Measurements from ENCODE around the gene COL18A1. TPM values are rescaled to one million over a fixed set of nuclear protein-coding genes. Genes with fewer than 3 reads are reported as not detected.
"Not testable (repeated sequence)": the region's sequence is repeated elsewhere in the genome, so short reads cannot be mapped to it uniquely, and the experiment has no call there.

The COL18A1 gene
- polyA plus RNA-seq, 1 donor (not counting 4 experiments of a cell fraction or from before 2014, with no cell fraction given), result 13.0 TPM

GRCh38 chr21:45441431-45442255 lies 36.7 kb downstream of the COL18A1 start:
- dilution Hi-C loops (cut with MboI; ENCODE audit: extremely low pct_ligation_motif_present, low sequenced_read_pairs), result no loop called here
- Histone ChIP-seq H3K9me3 (ENCODE audit: control insufficient read depth, low read depth, low read length) (peaks cover 1% of the 10 kb centered on the region), H3K4me2 (ENCODE audit: control insufficient read depth, extremely low read depth, insufficient read depth, low read depth, low read length) (no peak overlapping the region), H3K4me3 (ENCODE audit: control insufficient read depth in 2 of 3, extremely low read depth in 1 of 3, insufficient read depth in 2 of 3, low read depth in 1 of 3, low read length in 3 of 3) (no peak overlapping the region), H3K27me3 (ENCODE audit: control insufficient read depth, extremely low read depth, insufficient read depth, low read length) (no peaks in the 10 kb centered on the region), H2AFZ (ENCODE audit: control insufficient read depth, low read length) (no peak overlapping the region), H3K36me3 (ENCODE audit: control insufficient read depth in 2 of 2, extremely low read depth in 1 of 2, insufficient read depth in 2 of 2, low read length in 2 of 2) (no peaks in the 10 kb centered on the region), H4K20me1 (ENCODE audit: control insufficient read depth, extremely low read depth, insufficient read depth, low read length) (peaks cover 2% of the 10 kb centered on the region), H3K79me2 (ENCODE audit: control insufficient read depth, insufficient read depth, low read length) (peaks cover 19% of the 10 kb centered on the region), H3K27ac (ENCODE audit: control insufficient read depth, insufficient read depth, low read length) (no peak overlapping the region), H3K9me1 (ENCODE audit: control insufficient read depth, extremely low read depth, insufficient read depth, low read length) (no peaks in the 10 kb centered on the region), H3K4me1 (ENCODE audit: control insufficient read depth, extremely low read depth, insufficient read depth, low read length) (peaks cover 7% of the 10 kb centered on the region), H3K9ac (ENCODE audit: control insufficient read depth, extremely low read depth, insufficient read depth, low read length) (no peak overlapping the region)
- DNase-seq (ENCODE audit: low read depth, low spot score) (no peak), FAIRE-seq (no peak)
- no peak for TF ChIP-seq EZH2 (IDR thresholded peaks at IDR 0.05; ENCODE audit: low read length)
- no peak for TF ChIP-seq CTCF (optimal IDR thresholded peaks at IDR 0.05 in 1 of 3, IDR thresholded peaks at IDR 0.05 in 1 of 3, conservative IDR thresholded peaks at IDR 0.05 in 1 of 3; ENCODE audit: extremely low read depth in 1 of 3, insufficient read depth in 2 of 3, low read length in 3 of 3)

DNA sequence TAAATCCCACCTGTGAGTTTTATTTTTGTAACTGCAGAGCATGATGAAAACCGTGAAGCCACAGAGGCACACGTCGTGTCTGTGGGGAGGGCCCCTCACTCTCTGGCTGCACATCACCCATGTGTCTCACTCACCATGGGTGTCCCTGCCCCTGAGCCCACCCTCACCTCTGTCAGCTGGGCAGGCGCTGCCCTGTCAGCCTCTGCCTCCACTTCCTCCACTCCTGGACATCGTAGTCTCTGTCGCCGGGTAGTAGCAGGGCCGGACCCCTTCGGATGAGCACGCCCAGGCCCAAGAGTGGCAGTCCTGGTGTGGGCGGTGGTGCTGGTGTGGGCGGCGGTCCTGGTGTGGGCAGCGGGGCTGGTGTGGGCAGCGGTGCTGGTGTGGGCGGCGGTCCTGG lies 37.3 kb downstream of the COL18A1 start:
- Histone ChIP-seq H3K27me3 (ENCODE audit: control insufficient read depth, extremely low read depth, insufficient read depth, low read length) (no peaks in the 10 kb centered on the region), H3K4me3 (ENCODE audit: control insufficient read depth in 2 of 3, extremely low read depth in 1 of 3, insufficient read depth in 2 of 3, low read depth in 1 of 3, low read length in 3 of 3) (no peak overlapping the region), H3K36me3 (ENCODE audit: control insufficient read depth in 2 of 2, extremely low read depth in 1 of 2, insufficient read depth in 2 of 2, low read length in 2 of 2) (no peaks in the 10 kb centered on the region), H3K4me1 (ENCODE audit: control insufficient read depth, extremely low read depth, insufficient read depth, low read length) (peaks cover 7% of the 10 kb centered on the region), H3K79me2 (ENCODE audit: control insufficient read depth, insufficient read depth, low read length) (peaks cover 19% of the 10 kb centered on the region), H2AFZ (ENCODE audit: control insufficient read depth, low read length) (no peak overlapping the region), H4K20me1 (ENCODE audit: control insufficient read depth, extremely low read depth, insufficient read depth, low read length) (peaks cover 2% of the 10 kb centered on the region), H3K4me2 (ENCODE audit: control insufficient read depth, extremely low read depth, insufficient read depth, low read depth, low read length) (no peak overlapping the region), H3K9me1 (ENCODE audit: control insufficient read depth, extremely low read depth, insufficient read depth, low read length) (no peaks in the 10 kb centered on the region), H3K27ac (ENCODE audit: control insufficient read depth, insufficient read depth, low read length) (no peak overlapping the region), H3K9me3 (ENCODE audit: control insufficient read depth, low read depth, low read length) (peaks cover 3% of the 10 kb centered on the region), H3K9ac (ENCODE audit: control insufficient read depth, extremely low read depth, insufficient read depth, low read length) (no peak overlapping the region)
- no peak for FAIRE-seq
- no peak for DNase-seq (ENCODE audit: low read depth, low spot score)
- TF ChIP-seq EZH2 (IDR thresholded peaks at IDR 0.05; ENCODE audit: low read length) (no peak), CTCF (optimal IDR thresholded peaks at IDR 0.05 in 1 of 3, IDR thresholded peaks at IDR 0.05 in 1 of 3, conservative IDR thresholded peaks at IDR 0.05 in 1 of 3; ENCODE audit: extremely low read depth in 1 of 3, insufficient read depth in 2 of 3, low read length in 3 of 3) (no peak)
- dilution Hi-C loops (cut with MboI; ENCODE audit: extremely low pct_ligation_motif_present, low sequenced_read_pairs), result no loop called here

DNA sequence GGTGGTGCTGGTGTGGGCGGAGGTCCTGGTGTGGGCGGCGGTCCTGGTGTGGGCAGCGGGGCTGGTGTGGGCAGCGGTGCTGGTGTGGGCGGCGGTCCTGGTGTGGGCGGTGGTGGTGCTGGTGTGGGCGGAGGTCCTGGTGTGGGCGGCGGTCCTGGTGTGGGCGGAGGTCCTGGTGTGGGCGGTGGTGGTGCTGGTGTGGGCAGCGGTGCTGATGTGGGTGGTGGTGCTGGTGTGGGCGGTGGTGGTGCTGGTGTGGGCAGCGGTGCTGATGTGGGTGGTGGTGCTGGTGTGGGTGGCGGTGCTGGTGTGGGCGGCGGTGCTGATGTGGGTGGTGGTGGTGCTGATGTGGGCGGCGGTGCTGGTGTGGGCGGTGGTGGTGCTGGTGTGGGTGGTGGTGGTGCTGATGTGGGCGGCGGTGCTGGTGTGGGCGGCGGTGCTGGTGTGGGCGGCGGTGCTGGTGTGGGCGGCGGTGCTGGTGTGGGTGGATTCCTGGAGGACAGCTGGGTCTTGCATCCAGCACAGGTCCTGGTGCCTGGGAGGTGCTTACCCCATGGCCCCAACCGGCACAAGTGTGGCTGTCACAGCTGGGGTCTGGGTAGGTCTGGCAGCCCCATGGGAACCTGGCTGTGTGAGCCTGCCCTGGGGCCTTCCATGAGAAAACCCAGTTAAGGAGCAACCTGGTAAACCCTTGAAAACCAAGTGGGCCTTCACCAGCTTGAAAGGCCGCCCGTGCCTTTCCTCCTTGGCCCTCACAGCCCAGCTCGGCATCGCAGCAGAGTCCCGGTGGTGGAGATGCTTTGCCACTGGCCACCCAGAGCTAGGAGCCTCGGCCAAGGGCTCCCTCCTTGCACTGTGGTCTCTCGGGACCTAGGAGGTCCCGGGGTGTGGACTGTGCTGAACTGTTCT lies 38.0 kb downstream of the COL18A1 start:
- H3K27me3 ChIP-seq (ENCODE audit: control insufficient read depth, extremely low read depth, insufficient read depth, low read length); H3K9me3 ChIP-seq (ENCODE audit: control insufficient read depth, low read depth, low read length); H3K9ac ChIP-seq (ENCODE audit: control insufficient read depth, extremely low read depth, insufficient read depth, low read length); dilution Hi-C loops (cut with MboI; ENCODE audit: extremely low pct_ligation_motif_present, low sequenced_read_pairs); H4K20me1 ChIP-seq (ENCODE audit: control insufficient read depth, extremely low read depth, insufficient read depth, low read length); H3K9me1 ChIP-seq (ENCODE audit: control insufficient read depth, extremely low read depth, insufficient read depth, low read length); H3K4me2 ChIP-seq (ENCODE audit: control insufficient read depth, extremely low read depth, insufficient read depth, low read depth, low read length); FAIRE-seq; DNase-seq (ENCODE audit: low read depth, low spot score); H2AFZ ChIP-seq (ENCODE audit: control insufficient read depth, low read length); H3K27ac ChIP-seq (ENCODE audit: control insufficient read depth, insufficient read depth, low read length); H3K36me3 ChIP-seq (ENCODE audit: control insufficient read depth in 2 of 2, extremely low read depth in 1 of 2, insufficient read depth in 2 of 2, low read length in 2 of 2); H3K4me3 ChIP-seq (ENCODE audit: control insufficient read depth in 2 of 3, extremely low read depth in 1 of 3, insufficient read depth in 2 of 3, low read depth in 1 of 3, low read length in 3 of 3): not testable (repeated sequence)
- Histone ChIP-seq H3K4me1 (ENCODE audit: control insufficient read depth, extremely low read depth, insufficient read depth, low read length) (peaks cover 14% of the 10 kb centered on the region), H3K79me2 (ENCODE audit: control insufficient read depth, insufficient read depth, low read length) (peaks cover 19% of the 10 kb centered on the region)

Data from keratinocyte (primary cell).